HEK293 (cell line): Measurements from ENCODE around the gene FREM3.

Source experiments
- CTCF ChIP-seq: fragments of 450-650 bp; formaldehyde crosslinking; IDR thresholded peaks from 2 replicates; pipeline ENCODE4 v1.5.1; 2016; ENCODE audit warnings: missing biosample characterization, missing genetic modification characterization
- KLF9 ChIP-seq: fragments of 450-650 bp; formaldehyde crosslinking; IDR thresholded peaks from 2 replicates; pipeline ENCODE4 v1.5.1; 2016; ENCODE audit warnings: missing biosample characterization, missing genetic modification characterization, low read depth
- SETDB1 ChIP-seq: IDR thresholded peaks from one replicate; pipeline ENCODE4 v1.6.1; 2017; ENCODE audit warnings: mild to moderate bottlenecking, low read length, moderate library complexity, mixed read lengths; ENCODE audit not compliant: insufficient read length
- ZBTB7A ChIP-seq: fragments of 450-650 bp; formaldehyde crosslinking; IDR thresholded peaks from 2 replicates; pipeline ENCODE4 v1.5.1; 2016; ENCODE audit warnings: low read depth, missing biosample characterization, missing genetic modification characterization
- ZNF10 ChIP-seq: fragments of 450-650 bp; formaldehyde crosslinking; IDR thresholded peaks from 2 replicates; pipeline ENCODE4 v1.5.1; 2017; ENCODE audit warnings: missing biosample characterization, missing genetic modification characterization
- ZNF18 ChIP-seq: fragments of 450-650 bp; formaldehyde crosslinking; IDR thresholded peaks from 2 replicates; pipeline ENCODE4 v1.5.1; 2016; ENCODE audit warnings: missing biosample characterization, missing genetic modification characterization
- ZNF211 ChIP-seq: fragments of 450-650 bp; formaldehyde crosslinking; IDR thresholded peaks from 2 replicates; pipeline ENCODE4 v1.5.1; 2016; ENCODE audit warnings: low read depth, missing biosample characterization, missing genetic modification characterization
- ZNF24 ChIP-seq: fragments of 450-650 bp; formaldehyde crosslinking; IDR thresholded peaks from 2 replicates; pipeline ENCODE4 v1.5.1; 2016; ENCODE audit warnings: missing biosample characterization, missing genetic modification characterization
- ZNF280D ChIP-seq: fragments of 450-650 bp; formaldehyde crosslinking; IDR thresholded peaks from 2 replicates; pipeline ENCODE4 v1.5.1; 2016; ENCODE audit warnings: missing biosample characterization, missing genetic modification characterization
- ZNF529 ChIP-seq: fragments of 450-650 bp; formaldehyde crosslinking; IDR thresholded peaks from 2 replicates; pipeline ENCODE4 v1.5.1; 2017; ENCODE audit warnings: missing genetic modification characterization, missing biosample characterization; ENCODE audit not compliant: insufficient replicate concordance
- ZNF621 ChIP-seq: fragments of 450-650 bp; formaldehyde crosslinking; IDR thresholded peaks from 2 replicates; pipeline ENCODE4 v1.5.1; 2017; ENCODE audit warnings: missing biosample characterization, missing genetic modification characterization
- ZNF792 ChIP-seq: fragments of 450-650 bp; formaldehyde crosslinking; IDR thresholded peaks from 2 replicates; pipeline ENCODE4 v1.5.1; 2016; ENCODE audit warnings: missing biosample characterization, missing genetic modification characterization

GRCh38 chr4:143728166-143728565 is 27.7 kb upstream of the FREM3 start:
- TF ChIP-seq ZNF280D (tag by site-specific recombination) = no peak
- TF ChIP-seq ZNF529 = no peak
- no peak for TF ChIP-seq SETDB1
- TF ChIP-seq ZBTB7A (tag by site-specific recombination) = no peak
- TF ChIP-seq CTCF (tag by site-specific recombination) = no peak
- TF ChIP-seq KLF9 (tag by site-specific recombination) = no peak
- TF ChIP-seq ZNF792 (tag by site-specific recombination) = no peak
- TF ChIP-seq ZNF18 = no peak
- no peak for TF ChIP-seq ZNF24 (tag by site-specific recombination)
- no peak for TF ChIP-seq ZNF10 (tag by site-specific recombination)
- no peak for TF ChIP-seq ZNF211 (tag by site-specific recombination)
- no peak for TF ChIP-seq ZNF621
